ENCODE results near the gene SLC6A17.

The SLC6A17 gene

GRCh38 chr1:110237386-110238152 lies 87.3 kb downstream of the SLC6A17 start:
- no peak for DNase-seq (ENCODE audit: extremely low read depth in 1 of 2, low read depth in 1 of 2)

- DNase-seq (ENCODE audit: extremely low read depth in 1 of 2, low read depth in 1 of 2): no peak
These were observed 89.4 kb downstream of the SLC6A17 start for GRCh38 chr1:110239441-110240430.

DNA sequence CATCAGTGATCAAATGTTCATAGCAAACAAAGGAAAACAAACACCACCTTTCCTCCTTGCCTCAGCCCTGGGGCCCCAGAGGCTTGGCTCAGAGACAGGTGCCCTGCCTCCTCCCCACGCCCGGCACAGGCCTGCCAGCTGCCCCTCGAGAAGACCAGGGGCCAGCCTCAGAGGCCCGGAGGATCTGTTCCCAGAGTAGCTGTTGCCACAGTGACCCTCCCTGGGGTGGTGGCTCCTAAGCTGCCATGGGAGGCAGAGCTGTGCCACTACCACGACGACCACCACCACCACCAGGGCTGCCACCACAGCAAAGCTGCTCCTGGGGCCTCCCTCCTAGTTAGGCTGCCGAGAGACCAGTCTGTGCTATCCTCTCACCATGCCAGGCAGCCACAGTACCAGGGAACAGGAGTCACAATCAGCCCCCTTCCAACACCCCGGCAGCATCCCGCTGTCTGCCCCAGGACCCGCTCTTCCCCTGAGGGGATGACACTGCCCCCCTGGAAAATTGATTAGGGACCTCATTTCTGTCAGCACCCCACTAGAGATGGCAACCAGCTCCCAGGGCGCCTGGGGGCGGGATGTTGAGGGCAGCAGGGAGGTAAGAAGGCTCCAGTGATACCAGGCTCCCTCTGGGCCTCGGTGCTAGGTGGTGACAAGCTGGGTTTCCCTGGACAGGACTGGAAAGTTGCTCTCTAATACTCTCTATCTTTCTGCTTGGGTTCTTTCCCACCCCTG lies 90.3 kb downstream of the SLC6A17 start:
- DNase-seq (ENCODE audit: extremely low read depth in 1 of 2, low read depth in 1 of 2): no peak

GRCh38 chr1:110241516-110241915 lies 91.2 kb downstream of the SLC6A17 start:
- no peak for DNase-seq (ENCODE audit: extremely low read depth in 1 of 2, low read depth in 1 of 2)

- DNase-seq (ENCODE audit: extremely low read depth in 1 of 2, low read depth in 1 of 2): no peak
These were observed 91.8 kb downstream of the SLC6A17 start for GRCh38 chr1:110242062-110242461.

GRCh38 chr1:110242731-110243130 lies 92.4 kb downstream of the SLC6A17 start:
- DNase-seq (ENCODE audit: extremely low read depth in 1 of 2, low read depth in 1 of 2): no peak

DNA sequence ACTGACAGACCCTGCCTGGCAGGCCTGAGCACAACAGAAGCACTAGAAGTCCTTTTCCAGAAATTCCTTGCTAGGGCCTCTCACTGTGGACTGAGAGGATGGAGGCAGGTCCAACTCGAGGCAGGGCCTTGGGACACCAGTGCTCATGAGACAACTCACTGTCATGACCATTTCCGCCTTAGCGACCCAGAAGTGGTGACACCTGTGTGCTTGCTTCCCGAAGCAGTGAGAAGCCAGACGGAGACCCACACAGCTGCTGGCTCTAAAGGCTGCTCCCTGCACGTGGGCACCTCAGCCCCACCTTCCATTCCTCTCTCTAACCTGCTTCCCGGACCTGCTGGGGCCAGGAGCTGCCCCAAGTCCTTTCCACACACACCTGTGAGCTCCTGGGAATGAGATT lies 92.9 kb downstream of the SLC6A17 start:
- DNase-seq (ENCODE audit: extremely low read depth in 1 of 2, low read depth in 1 of 2): no peak

DNA sequence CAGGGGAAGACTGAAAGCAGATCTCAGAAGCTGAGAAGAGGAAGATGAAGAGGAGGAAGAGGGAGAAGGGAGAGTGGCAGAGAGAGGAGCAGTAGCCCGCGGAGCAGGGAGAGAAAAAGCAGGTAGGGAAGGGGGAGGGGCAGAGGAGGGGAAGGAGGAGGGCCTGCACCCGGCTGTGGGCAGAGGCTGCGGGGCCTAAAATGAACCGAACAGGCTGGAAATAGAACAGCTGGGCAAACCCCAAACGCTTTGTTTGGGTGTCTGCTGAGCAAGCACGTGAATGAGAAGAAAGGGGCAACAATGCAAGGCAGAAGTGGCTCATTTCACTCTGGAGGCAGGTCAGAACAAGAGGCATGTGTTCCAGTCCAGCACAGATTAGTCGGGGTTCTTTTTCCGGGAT lies 93.3 kb downstream of the SLC6A17 start:
- DNase-seq (ENCODE audit: extremely low read depth in 1 of 2, low read depth in 1 of 2): no peak

- DNase-seq (ENCODE audit: extremely low read depth in 1 of 2, low read depth in 1 of 2): no peak
These were observed 95.8 kb downstream of the SLC6A17 start for GRCh38 chr1:110245876-110246620.

DNA sequence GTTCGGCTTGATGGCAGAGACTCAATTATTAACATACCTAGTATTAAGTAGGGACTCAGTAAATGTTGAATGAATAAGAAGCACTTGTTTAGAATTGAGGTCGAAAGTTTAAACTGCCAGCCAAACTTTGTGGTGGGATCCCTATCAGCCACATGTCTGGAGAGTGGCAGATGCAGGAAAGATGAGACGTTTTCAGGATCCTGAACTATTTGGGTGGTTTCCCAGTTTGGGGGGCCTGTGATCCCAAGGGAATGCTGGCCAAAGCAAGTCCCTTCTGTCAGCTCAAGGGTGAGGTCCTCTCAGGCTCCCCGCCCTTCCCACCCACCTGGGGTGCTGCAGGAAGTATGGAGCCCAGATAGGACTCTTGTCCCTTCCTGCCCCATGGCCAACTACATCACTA lies 98.5 kb downstream of the SLC6A17 start:
- no peak for DNase-seq (ENCODE audit: extremely low read depth in 1 of 2, low read depth in 1 of 2)

GRCh38 chr1:110249256-110249655 lies 99.0 kb downstream of the SLC6A17 start:
- no peak for DNase-seq (ENCODE audit: extremely low read depth in 1 of 2, low read depth in 1 of 2)

DNA sequence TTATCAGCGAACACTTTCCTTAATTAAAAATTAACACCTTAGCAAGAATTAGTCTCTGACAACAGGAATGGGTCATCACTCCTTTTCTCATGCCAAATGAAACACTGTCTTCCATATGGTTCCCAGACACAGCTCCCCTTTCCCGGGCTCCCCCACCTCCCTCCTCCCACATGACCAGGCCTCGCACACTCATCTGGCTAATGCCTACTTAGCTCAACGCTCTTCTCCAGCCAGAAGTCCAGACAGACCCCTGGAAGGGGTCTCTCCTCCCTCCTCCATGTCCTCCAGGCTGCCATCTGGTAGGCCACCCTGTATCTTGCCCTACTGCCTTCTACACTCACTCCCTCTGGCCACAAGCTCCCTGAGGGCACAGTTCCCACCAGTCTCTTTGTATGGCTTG lies 99.7 kb downstream of the SLC6A17 start:
- no peak for DNase-seq (ENCODE audit: extremely low read depth in 1 of 2, low read depth in 1 of 2)

DNA sequence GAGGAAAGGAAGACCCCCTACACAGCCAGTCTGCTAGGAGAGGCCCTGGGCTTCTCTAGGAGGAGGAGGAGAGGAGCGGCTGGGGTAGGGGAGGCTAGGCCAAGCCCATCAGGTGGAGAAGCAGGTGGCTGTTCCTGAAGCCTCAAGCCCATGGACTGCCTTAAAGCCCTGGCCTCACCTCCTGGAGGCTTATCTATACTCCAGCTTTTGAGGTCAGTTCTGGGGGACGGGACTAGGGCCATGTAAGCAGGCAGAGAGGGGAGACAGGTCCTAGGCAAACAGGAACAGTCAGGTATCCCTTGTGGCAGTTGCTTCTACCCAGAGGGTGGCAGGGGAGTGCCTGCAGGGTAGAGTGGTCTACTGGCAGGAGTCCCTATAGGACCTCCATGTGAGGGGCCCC lies 100.5 kb downstream of the SLC6A17 start:
- no peak for DNase-seq (ENCODE audit: extremely low read depth in 1 of 2, low read depth in 1 of 2)
